Astrocyte of the cerebellum (primary cell): ENCODE measurements around the gene NOTCH3.
A peak's percentile ranks its signal among the peaks of the same experiment; 100 is the strongest.

Source experiments
- DNase-seq: peaks from one replicate; pipeline ENCODE4 v3.0.0-alpha.2; 2011; ENCODE audit warnings: low read depth
- H3K4me3 ChIP-seq: 2 replicates; pipeline ENCODE4 v1.5.1; 2011; ENCODE audit warnings: mild to moderate bottlenecking, low read depth, low read length, moderate library complexity
- CTCF ChIP-seq: IDR thresholded peaks from 2 replicates; pipeline ENCODE4 v1.5.1; 2012; ENCODE audit warnings: low read length, low read depth, moderate library complexity, mild to moderate bottlenecking; ENCODE audit errors: missing control alignments
- in situ Hi-C: cut with HindIII; loops from 2 replicates; pipeline ENCODE4 v1.10.0; 2017; ENCODE audit warnings: low sequenced_read_pairs

Gene NOTCH3

DNA sequence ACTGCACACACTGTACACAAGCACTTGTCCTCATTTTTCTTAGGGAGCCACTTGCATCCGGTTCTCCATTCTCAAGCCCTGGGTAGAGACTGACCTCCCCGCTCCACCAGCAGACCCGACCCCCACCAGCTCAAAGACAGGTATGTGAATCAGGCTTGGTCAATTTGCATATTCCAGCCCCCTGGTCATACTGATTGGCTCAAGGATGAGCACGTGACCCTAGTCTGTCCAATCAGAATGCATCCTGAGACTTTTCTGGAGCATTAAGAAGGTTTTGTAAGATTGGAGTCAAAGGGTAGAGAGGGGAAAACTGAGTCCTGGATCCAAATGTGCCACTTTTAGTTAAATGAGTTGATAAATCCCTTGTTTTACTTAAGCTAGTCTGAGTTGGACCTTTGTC lies 34.1 kb downstream of the NOTCH3 start:
- no peak for TF ChIP-seq CTCF
- in situ Hi-C loops, result no loop called here
- no peak overlapping the region for H3K4me3 ChIP-seq
- DNase-seq, result no peak

GRCh38 chr19:15161028-15161984 lies 39.5 kb downstream of the NOTCH3 start:
- in situ Hi-C loops, result no loop called here
- DNase-seq, result no peak
- H3K4me3 ChIP-seq, result no peak overlapping the region
- TF ChIP-seq CTCF, result no peak

- no peak overlapping the region for H3K4me3 ChIP-seq
- in situ Hi-C loops, result no loop called here
- no peak for DNase-seq
- no peak for TF ChIP-seq CTCF
These were observed 41.5 kb downstream of the NOTCH3 start for GRCh38 chr19:15159251-15159650.

- in situ Hi-C loops, result no loop called here
- TF ChIP-seq CTCF, result no peak
- DNase-seq, result no peak
These were observed 44.4 kb downstream of the NOTCH3 start for GRCh38 chr19:15156391-15156790.

DNA sequence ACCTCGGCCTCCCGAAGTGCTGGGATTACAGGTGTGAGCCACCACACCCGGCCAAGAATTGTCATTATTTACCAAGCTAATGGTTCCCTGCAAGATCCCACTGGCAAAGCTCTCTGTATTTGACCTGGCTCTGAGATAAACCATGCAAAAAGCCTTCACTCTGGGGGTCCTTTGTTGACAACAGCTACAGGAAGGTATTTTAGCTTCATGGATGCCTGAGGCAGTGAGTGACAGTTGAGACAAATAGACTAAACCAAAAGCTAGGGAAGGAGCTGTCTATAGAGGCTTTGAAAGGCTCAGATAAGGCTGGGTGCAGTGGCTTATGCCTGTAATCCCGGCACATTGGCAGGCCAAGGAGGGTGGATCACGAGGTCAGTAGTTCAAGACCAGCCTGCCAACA lies 45.5 kb downstream of the NOTCH3 start:
- DNase-seq, result no peak
- no peak for TF ChIP-seq CTCF
- H3K4me3 ChIP-seq, result no peak overlapping the region
- in situ Hi-C loops, result no loop called here

More at GRCh38 chr19:15156391-15156790, 44.4 kb downstream of the NOTCH3 start:
- no peak overlapping the region for H3K4me3 ChIP-seq

GRCh38 chr19:15154002-15154612 lies 46.7 kb downstream of the NOTCH3 start:
- DNase-seq, result no peak
- in situ Hi-C loops, result no loop called here
- no peak overlapping the region for H3K4me3 ChIP-seq
- TF ChIP-seq CTCF, result peak; percentile 64
